OCI-LY7 (cell line): Measurements from ENCODE around the gene TAPT1.

Source experiments
- CTCF ChIP-seq: fragments of 200-600 bp; sonication (generic); conservative IDR thresholded peaks from 2 replicates; pipeline ENCODE4 v1.5.1; 2014; ENCODE audit warnings: mild to moderate bottlenecking, antibody characterized with exemption, low read length, moderate library complexity, mixed read lengths
- EZH2phosphoT487 ChIP-seq: fragments of 200-600 bp; sonication (generic); IDR thresholded peaks from 2 replicates; pipeline ENCODE4 v1.6.1; 2018; ENCODE audit warnings: low read depth, borderline replicate concordance, mild to moderate bottlenecking, mixed run types, antibody characterized with exemption, low read length, moderate library complexity, mixed read lengths

DNA sequence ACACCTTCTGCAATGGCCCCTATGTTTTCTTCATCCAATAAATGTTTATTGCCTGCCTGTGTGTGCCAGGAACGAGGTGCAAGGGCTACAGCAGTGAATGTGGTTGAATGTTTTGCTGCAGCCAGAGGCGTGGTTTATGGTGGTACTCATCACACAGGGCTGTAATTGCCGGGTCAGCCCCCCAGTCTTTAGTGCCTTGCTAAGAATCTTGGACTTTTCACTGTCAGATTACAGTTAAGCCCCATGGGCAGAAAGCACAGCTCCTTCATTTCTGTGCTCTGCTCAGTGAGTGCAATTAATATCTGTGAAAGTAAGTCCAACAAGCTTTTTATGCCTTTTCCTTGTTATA is 67.8 kb downstream of the TAPT1 start:
- no peak for TF ChIP-seq CTCF
- no peak for TF ChIP-seq EZH2phosphoT487
